GM12878 (cell line): ENCODE results near the gene TMCC2. TPM values are rescaled to one million over a fixed set of nuclear protein-coding genes. Genes with fewer than 3 reads are reported as not detected.

Experiments
- ATAC-seq: fragments of 200-7000 bp; cut with Tn5 transposase; 3 replicates; pipeline ENCODE4 v1.9.1; 2020; ENCODE audit warnings: mild to moderate bottlenecking, moderate library complexity
- BruUV-seq: library from RNA; stranded (reverse); fragments of 400-500 nt; replicated peaks from 2 replicates; lab custom pipeline; 2021; lab: Mats Ljungman, UMichigan
- CTCF ChIA-PET: fragments of 300-600 bp; sonication (Branson Sonifier 250); formaldehyde crosslinking; extraction: SDS; loops from one replicate; lab custom pipeline; 2021; ENCODE audit warnings: inconsistent platforms; lab: Yijun Ruan, JAX
- POLR2A ChIA-PET: fragments of 350-600 bp; formaldehyde crosslinking; extraction: SDS; loops from one replicate; lab custom pipeline; 2021; ENCODE audit warnings: inconsistent platforms; lab: Charles Lee
- RAD21 ChIA-PET: fragments of 300-600 bp; sonication (Branson Sonifier 250); formaldehyde crosslinking; loops from one replicate; lab custom pipeline; 2023; ENCODE audit warnings: antibody characterized with exemption; ENCODE audit not compliant: unreplicated experiment; lab: Charles Lee
- SMC1A ChIA-PET: fragments of 300-600 bp; sonication (Branson Sonifier 250); formaldehyde crosslinking; loops from one replicate; lab custom pipeline; 2023; ENCODE audit not compliant: unreplicated experiment, uncharacterized antibody; lab: Charles Lee
- DNase-seq: peaks from one replicate; pipeline ENCODE4 v3.0.0-alpha.2; 2011; ENCODE audit warnings: low read depth, low spot score
- FAIRE-seq: peaks from 3 replicates; lab custom pipeline; 2011; peaks lifted over from hg19 to GRCh38; lab: Jason Lieb, UNC
- H2AFZ ChIP-seq: 2 replicates; pipeline ENCODE4 v1.6.0; 2011; ENCODE audit warnings: low read depth, low read length, control low read depth; ENCODE audit not compliant: control insufficient read depth
- H3K27ac ChIP-seq: 2 replicates; pipeline ENCODE4 v1.5.1; 2011; ENCODE audit warnings: control low read depth; ENCODE audit not compliant: control insufficient read depth, insufficient read depth
- H3K27me3 ChIP-seq, 2 experiments: replicated peaks in 1 of 2; 2 replicates each; pipeline versions ENCODE4 v1.6.0 to v1.6.1; 2011; ENCODE audit warnings: low read length in 1 of 2; ENCODE audit not compliant: control insufficient read depth in 2 of 2, insufficient read depth in 2 of 2
- H3K36me3 ChIP-seq, 2 experiments: 2 replicates each; pipeline ENCODE4 v1.5.1; 2011; ENCODE audit warnings: low read length in 1 of 2; ENCODE audit not compliant: control insufficient read depth in 2 of 2, insufficient read depth in 2 of 2
- H3K4me1 ChIP-seq: 2 replicates; pipeline ENCODE4 v1.6.1; 2011; ENCODE audit warnings: mild to moderate bottlenecking, low read length, moderate library complexity, mixed read lengths; ENCODE audit not compliant: control insufficient read depth, insufficient read depth
- H3K4me2 ChIP-seq: 2 replicates; pipeline ENCODE4 v1.6.0; 2011; ENCODE audit warnings: control low read depth; ENCODE audit not compliant: control insufficient read depth, insufficient read depth
- H3K4me3 ChIP-seq: fragments of 200-600 bp; sonication (generic); 2 replicates; pipeline ENCODE4 v1.5.1; 2016
- H3K79me2 ChIP-seq: 2 replicates; pipeline ENCODE4 v1.6.0; 2011; ENCODE audit warnings: low read length; ENCODE audit not compliant: control insufficient read depth, insufficient read depth
- H3K9ac ChIP-seq: 2 replicates; pipeline ENCODE4 v1.8.0; 2011; ENCODE audit warnings: low read length, control low read depth, mixed read lengths; ENCODE audit not compliant: control insufficient read depth, insufficient read depth
- H3K9me3 ChIP-seq: replicated peaks from 3 replicates; pipeline ENCODE4 v1.5.1; 2011; ENCODE audit warnings: mild to moderate bottlenecking, low read length; ENCODE audit not compliant: control insufficient read depth, insufficient read depth
- H4K20me1 ChIP-seq: 2 replicates; pipeline ENCODE4 v1.6.0; 2011; ENCODE audit not compliant: control insufficient read depth, insufficient read depth
- ATF7 ChIP-seq: fragments of 450-650 bp; IDR thresholded peaks from 2 replicates; pipeline ENCODE4 v1.6.1; 2016; ENCODE audit warnings: low read depth, mild to moderate bottlenecking
- CEBPB ChIP-seq, 2 experiments: fragments of 150-350 bp in 1 of 2; IDR thresholded peaks; 2 replicates each; pipeline ENCODE4 v1.6.1; 2012 to 2014; ENCODE audit warnings: low read depth in 2 of 2, low read length in 2 of 2, borderline replicate concordance in 1 of 2, inconsistent platforms in 1 of 2
- EP300 ChIP-seq, 2 experiments: fragments of 150-350 bp in 1 of 2; IDR thresholded peaks; 2 replicates each; pipeline ENCODE4 v1.6.1; 2011 to 2012; ENCODE audit warnings: low read depth in 2 of 2, low read length in 2 of 2, borderline replicate concordance in 1 of 2, improper control_type of control experiment in 1 of 2, inconsistent platforms in 1 of 2; ENCODE audit not compliant: control insufficient read depth in 1 of 2
- MTA3 ChIP-seq: IDR thresholded peaks from 2 replicates; pipeline ENCODE4 v1.6.1; 2012; ENCODE audit warnings: low read length, inconsistent platforms, borderline replicate concordance
- ZBTB4 ChIP-seq: fragments of 450-650 bp; formaldehyde crosslinking; IDR thresholded peaks from 2 replicates; pipeline ENCODE4 v1.4.0; 2022; ENCODE audit warnings: mild to moderate bottlenecking, moderate library complexity
- WGBS: methylation state at CpG from one replicate; pipeline ENCODE4 v1.1.6; 2016; ENCODE audit warnings: low lambda C conversion rate; ENCODE audit not compliant: insufficient replicate concordance, insufficient coverage; ENCODE audit errors: missing lambda C conversion rate; 5-methylcytosine and 5-hydroxymethylcytosine counted together
- in situ Hi-C: fragments of 300-500 bp; cut with MboI; formaldehyde crosslinking; loops from 9 replicates; pipeline ENCODE4 v1.14.3; 2018; ENCODE audit warnings: mixed read lengths
- intact Hi-C: fragments of 100-400 bp; cut with micrococcal nuclease; formaldehyde crosslinking; loops from one replicate; pipeline ENCODE4 v1.14.2; 2022; ENCODE audit not compliant: unreplicated experiment
- polyA plus RNA-seq, 11 experiments: library from polyadenylated mRNA; depleted of rRNA in 4 of 11; unstranded in 6 of 11; stranded (reverse) in 5 of 11; fragments of >200 nt; fragmentation: Nextera tagmentation in 4 of 11; fragmentation: Illumina TruSeq in 1 of 11; extraction: Ambion mirVana in 4 of 11; extraction: Trizol in 1 of 11; gene quantifications; 1 replicate in 1 of 11; 2 replicates in 10 of 11; pipeline versions ENCODE4 v1.2.1 to v1.2.3, GENCODE V29; 2011 to 2016; ENCODE audit warnings: inconsistent platforms in 2 of 11, missing spikeins in 2 of 11, low read depth in 1 of 11
- total RNA-seq, 4 experiments: library from RNA; depleted of rRNA in 3 of 4; stranded (reverse); fragments of >200 nt in 3 of 4; fragmentation: Illumina TruSeq in 1 of 4; extraction: Trizol in 1 of 4; gene quantifications; 2 replicates each; pipeline versions ENCODE4 v1.2.1 to v1.2.3, GENCODE V29; 2013 to 2021

The TMCC2 gene
- total and polyA plus RNA-seq, 10 of the 15 experiments (the other 5 are each of a cell fraction or from before 2014, with no cell fraction given), result 0.06 to 2.3 (median 0.76) TPM

GRCh38 chr1:205247130-205247921 is 19.6 kb downstream of the TMCC2 start:
- Histone ChIP-seq H3K9me3 (no peaks in the 10 kb centered on the region), H3K79me2 (no peaks in the 10 kb centered on the region), H2AFZ (no peak overlapping the region), H3K27ac (no peak overlapping the region), H3K36me3 (no peaks in the 10 kb centered on the region), H3K4me2 (no peak overlapping the region), H3K9ac (no peak overlapping the region), H3K4me1 (no peaks in the 10 kb centered on the region), H3K27me3 (peaks cover 2 to 3% of the 10 kb centered on the region in 2 experiments; a peak in 3 of 4 replicates), H3K4me3 (no peak overlapping the region), H4K20me1 (no peaks in the 10 kb centered on the region)
- POLR2A ChIA-PET, result interaction anchor here (0.6 to 2.2 kb wide), 6 partner anchors 8 to 26 kb away, joined by 3 to 12 read pairs (median 5); partner anchors contain the start of gene TMCC2
- intact Hi-C loops, result no loop called here
- no TSS peak for BruUV-seq
- no peak for TF ChIP-seq MTA3
- no peak for TF ChIP-seq CEBPB (IDR thresholded peaks at IDR 0.05; ENCODE audit: borderline replicate concordance in 1 of 2, low read depth in 2 of 2, low read length in 2 of 2)
- TF ChIP-seq ZBTB4 (CRISPR knock-in tag), result no peak
- peak; percentile 82 for TF ChIP-seq ATF7
- TF ChIP-seq EP300 (IDR thresholded peaks at IDR 0.05; ENCODE audit: borderline replicate concordance in 1 of 2, control insufficient read depth in 1 of 2, low read depth in 2 of 2, low read length in 2 of 2), result no peak
- 24% methylated on average over 9 of the region's 9 CpGs for WGBS
- CTCF ChIA-PET, result interaction anchor here (0.6 to 22.4 kb wide), 8 partner anchors 9 to 186 kb away, joined by 3 to 836 read pairs (median 5); partner anchors contain the start of gene TMCC2
- FAIRE-seq, result no peak
- RAD21 ChIA-PET, result interaction anchor here (0.7 to 24.5 kb wide), 5 partner anchors 5 to 105 kb away, joined by 3 to 728 read pairs (median 3); partner anchors contain the start of gene TMCC2
- in situ Hi-C loops, result no loop called here
- SMC1A ChIA-PET, result interaction anchor here (1.9 to 11.7 kb wide), 4 partner anchors 6 to 18 kb away, joined by 10 to 154 read pairs (median 62); partner anchors contain the start of gene TMCC2
- peak; percentile 41; the same call in 2 of the 3 replicates for ATAC-seq
- no peak for DNase-seq
